Forelimb muscle (tissue), 1 donor: Measurements from ENCODE around the gene UNC93A. TPM values are rescaled to one million over a fixed set of nuclear protein-coding genes. Genes with fewer than 3 reads are reported as not detected.
A peak's percentile ranks its signal among the peaks of the same experiment; 100 is the strongest.
"Not testable (repeated sequence)": the region's sequence is repeated elsewhere in the genome, so short reads cannot be mapped to it uniquely, and the experiment has no call there.

Experiments
- DNase-seq: peaks from one replicate; pipeline ENCODE4 v3.0.0-alpha.2; 2013; ENCODE audit warnings: low read depth
- polyA plus RNA-seq: library from polyadenylated mRNA; unstranded; fragments of 120-200 nt; gene quantifications from one replicate; pipeline ENCODE4 v1.2.1, GENCODE V29; 2013; ENCODE audit not compliant: insufficient read length

The UNC93A gene
- polyA plus RNA-seq, 1 donor, result not detected

DNA sequence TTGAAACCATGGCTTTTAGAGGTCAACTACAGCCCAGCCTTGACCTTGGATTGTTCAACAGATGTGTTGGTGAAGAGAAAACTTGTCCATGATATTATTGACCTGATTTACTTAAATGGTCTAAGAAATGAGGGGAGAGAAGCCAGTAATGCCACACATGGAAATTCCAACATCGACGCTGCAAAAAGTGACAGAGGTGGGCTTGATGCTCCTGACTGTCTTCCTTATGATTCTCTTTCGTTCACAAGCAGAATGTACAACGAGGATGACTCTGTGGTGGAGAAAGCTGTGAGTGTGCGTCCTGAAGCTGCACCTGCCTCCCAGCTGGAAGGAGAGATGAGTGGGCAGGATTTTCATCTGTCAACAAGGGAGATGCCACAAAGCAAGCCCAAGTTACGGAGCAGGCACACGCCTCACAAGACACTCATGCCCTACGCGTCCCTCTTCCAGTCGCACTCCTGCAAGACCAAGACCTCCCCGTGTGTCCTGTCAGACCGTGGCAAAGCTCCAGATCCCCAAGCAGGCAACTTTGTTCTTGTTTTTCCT, 50.0 kb downstream of the UNC93A start:
- DNase-seq, result no peak

DNA sequence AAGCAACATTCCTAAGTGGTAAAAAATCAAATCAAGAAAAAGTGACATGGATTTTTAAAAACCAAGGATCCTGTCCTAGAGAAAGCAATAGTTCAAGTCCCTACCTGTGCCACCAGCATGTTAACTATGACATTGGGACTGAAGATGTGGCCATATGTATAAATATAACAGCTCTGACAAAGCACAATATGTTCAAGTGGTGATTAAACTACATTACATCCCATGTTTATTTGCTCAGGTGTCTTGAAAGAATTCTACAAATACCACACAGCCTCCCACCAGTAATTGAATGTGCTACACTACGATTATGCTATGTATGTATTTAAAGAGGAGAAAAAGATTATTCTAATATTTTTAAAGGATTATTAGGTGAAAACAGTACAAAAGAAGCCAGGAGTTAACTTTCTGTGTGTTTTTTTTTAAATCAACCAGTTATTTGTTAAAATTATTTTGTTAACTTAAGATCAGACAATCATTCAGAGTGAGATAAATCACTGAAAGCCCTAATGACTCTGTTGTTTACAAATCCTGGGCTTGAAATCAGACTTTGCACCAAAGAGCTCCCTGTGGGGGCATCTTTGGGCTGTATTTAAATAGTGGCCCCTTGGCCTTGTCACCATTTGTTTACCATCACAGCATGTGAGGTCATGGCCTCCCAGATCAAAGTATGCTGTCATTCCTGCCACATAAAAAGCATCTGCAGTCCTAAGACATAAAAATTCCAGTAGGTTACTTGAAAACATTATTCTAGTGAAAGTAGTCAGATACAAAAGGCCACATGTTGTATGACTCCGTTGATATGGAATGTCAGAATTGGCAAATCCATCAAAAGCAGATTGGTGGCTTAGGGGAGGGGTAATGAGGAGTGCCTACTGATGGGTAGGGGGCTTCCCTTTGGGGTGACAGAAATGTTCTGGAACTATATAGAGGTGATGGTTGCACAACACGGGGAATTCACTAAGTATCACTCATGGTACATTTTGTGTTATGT, 50.8 kb downstream of the UNC93A start:
- no peak for DNase-seq

DNA sequence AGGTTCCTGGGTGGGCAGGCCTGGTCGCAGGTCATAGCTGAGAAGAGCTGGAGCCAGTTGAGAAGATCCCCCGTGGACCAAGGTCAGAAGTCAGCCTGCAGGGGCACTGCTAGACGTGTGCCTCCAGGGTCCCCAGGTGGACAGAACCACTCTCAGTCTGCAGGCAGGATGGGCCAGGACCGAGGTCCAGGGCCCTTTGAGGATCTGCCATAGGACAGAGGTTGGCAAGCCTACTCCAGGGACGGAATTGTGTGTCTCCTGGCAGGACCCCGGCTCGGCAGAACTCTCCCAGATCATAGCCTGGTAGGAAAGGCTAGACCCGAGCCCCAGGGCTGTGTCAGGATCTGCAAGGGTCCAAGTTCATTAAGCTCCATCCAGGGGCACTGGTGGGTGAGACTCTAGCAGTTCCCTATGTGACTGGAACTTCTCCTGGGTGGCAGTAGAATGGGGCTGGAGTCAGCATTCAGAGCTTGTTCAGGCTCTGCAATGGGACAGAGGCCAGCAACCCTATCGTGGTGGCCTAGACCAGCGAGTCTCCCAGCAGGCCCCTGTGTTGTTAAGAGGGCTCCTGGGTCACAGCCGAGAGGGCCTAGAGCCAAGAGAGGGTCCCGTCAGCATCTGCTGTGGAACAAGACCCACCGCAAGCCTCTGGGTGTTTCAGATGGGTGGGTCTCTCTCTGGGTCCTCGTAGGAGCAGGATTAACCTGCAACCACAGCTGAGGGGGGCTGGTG, 51.9 kb downstream of the UNC93A start:
- no peak for DNase-seq

DNA sequence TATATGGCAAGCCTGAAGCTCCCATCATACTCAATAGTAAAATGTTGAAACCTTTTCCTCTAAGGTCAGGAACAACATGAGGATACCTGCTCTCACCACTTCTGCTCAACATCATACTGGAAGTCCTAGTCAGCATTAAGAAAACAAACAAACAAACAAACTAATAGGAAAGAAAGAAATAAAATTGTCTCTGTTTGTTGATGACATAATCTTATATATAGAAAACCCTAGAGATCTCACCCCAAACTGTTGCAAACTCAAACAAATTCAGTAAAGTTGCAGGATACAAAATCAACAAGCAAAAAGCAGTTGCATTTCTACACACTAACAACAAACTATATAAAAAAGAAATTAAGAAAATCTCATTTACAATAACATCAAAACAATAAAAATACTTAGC, 54.2 kb downstream of the UNC93A start:
- DNase-seq, result no peak

DNA sequence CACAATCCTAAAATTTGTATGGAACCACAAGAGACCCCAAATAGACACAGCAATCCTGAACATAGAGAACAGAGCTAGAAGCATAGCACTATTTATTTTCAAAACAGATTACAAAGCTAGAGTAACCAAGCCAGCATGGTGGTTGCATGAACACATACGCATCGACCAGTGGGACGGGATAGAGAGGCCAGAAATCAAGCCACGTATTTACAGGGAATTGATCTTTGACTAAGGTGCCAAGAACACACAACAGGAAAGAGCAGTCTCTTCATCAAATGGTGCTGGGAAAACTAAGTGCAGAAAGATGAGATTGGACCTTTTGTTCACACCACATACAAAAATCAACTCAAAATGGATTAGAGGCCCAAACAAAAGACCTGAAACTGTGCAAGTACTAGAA, 54.8 kb downstream of the UNC93A start:
- no peak for DNase-seq

DNA sequence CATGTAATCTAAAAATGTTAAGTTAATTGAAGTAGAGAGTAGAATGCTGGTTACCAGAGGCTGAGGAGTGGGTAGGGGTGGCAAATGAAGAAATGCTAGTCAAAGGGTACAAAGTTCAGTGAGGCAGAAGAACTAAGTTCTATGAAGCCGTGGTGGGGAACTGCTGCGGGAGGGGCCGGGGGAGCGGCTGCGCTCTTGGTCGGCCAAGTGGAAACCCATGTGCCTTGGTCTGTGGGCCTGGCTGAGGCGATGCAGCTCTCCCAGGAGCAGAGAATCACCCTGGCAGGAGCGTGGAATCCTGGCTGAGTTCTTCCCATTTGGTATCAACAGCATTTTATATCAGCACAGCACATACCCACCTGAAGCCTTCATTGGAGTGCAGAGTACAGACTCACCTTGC, 56.1 kb downstream of the UNC93A start:
- DNase-seq, result no peak

DNA sequence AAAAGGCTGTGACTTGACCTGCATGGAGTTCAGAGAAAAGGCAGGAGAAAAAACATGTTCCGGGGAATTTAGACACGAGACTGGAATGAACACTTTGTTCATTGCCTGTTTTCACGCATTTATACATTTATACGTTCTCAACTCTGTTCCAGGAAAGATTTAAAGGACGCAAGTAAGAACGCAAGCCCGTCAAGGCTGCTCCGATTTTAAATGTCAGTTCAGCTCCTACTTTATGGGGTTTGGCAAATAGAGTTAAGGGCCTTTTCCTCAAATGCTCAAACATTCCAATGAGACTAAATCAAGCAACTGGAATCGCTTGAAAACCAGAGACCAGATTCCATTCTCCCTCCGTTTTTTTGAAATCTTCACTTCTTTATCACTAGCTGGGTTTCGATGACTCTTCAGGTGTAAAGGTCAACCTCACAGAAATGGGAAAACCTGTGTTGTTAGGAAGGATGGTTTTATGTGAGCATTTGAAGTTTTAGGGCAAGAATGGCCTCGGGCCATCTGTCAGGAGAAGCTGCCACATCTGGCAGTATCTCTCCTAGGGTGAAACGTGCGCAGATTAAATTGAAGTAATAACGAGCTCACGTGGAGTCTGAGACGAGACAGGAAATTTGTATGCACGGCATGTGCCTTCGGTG, 58.6 kb downstream of the UNC93A start:
- DNase-seq, result no peak

DNA sequence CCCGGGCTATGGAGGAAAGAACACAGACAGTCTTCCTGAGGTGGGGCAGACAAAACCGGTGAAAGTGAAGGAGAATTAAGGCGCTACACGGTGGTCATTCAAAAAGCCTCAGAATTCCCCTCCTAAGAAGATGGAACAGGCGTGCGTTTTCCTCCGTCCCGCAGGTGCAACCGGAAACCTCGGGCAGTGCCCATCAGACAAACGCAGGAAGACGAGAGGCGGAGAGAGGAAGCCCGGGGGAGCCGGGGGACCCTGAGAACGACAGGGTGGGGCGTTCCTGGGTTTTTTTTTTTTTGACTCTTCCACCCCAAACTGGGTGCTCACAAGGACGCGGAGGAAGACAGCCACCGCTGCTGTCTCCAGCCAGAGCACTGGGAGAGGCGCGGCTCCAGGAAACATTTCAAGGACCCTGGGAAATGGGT, 59.2 kb downstream of the UNC93A start:
- no peak for DNase-seq

DNA sequence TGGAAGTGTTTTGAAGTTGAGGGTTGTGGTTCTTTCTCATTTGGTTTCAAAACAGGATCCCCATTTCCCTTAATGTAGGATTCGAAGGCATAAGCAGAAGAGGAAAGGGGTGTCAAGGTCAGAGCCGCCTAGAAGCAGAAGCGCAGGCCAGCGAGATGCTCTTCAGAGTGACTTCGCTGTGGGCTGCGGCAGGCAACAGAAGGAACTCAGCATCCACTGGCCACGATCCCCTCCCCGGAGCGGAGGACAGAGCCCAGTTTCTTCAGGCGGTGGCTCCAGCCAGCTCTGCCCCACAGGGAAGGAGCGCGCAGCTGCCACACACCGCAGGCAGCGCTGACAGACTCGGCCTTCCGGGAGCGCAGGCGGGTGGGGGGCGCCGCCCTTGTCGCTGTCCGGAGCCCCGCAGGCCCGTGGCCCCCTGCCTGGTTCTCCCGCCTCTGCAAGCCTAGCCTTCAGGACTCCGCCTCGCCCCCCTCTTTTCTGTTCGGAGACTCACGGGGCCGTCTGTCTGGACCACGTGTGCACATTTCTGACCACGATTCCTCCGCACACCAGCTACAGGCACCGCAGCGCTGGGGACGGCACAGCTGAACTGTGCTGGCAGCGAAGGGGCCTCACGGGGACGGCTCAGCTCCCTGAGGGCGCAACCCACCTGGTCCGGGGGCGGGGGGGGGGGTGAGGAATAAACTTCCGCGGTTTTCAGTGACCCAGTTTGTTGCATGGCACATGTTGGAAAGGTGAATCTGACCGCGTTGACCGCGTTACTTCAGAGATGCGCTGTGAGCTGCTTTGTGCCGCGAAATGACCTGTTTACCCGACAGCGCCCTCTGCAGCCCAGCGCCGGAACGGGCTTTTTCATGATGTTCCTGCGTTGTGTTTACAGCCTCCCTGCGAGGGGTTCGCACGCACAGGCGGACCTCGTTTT, 59.9 kb downstream of the UNC93A start:
- peak; percentile 16 for DNase-seq

DNA sequence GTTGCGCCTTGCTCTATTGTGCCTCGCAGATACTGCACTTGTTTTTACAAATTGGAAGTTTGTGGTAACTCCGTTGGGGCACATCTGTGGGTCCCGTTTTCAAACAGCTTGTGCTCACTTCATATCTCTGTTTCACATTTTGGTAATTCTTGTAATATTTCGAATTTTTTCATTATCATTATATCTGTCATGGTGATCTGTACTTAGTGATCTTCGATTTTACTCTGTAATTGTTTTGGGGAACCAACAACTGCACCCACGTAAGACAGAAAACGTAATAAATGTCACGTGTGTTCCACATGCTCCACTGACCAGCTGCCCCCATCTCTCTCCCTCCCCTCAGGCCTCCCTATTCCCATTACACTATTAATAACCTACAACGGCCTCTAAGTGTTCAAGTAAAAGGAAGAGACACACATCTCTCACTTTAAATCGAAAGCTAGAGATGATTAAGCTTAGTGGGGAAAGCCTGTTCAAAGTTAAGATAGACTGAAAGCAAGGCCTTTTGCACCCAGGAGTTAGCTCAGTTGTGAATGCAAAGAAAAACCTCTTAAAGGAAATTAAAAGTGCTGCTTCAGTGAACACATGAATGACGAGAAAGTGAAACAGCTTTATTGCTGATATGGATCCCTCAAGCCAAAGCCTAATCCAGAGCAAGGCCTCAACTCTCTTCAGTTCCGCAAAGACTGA, 60.7 kb downstream of the UNC93A start:
- no peak for DNase-seq

DNA sequence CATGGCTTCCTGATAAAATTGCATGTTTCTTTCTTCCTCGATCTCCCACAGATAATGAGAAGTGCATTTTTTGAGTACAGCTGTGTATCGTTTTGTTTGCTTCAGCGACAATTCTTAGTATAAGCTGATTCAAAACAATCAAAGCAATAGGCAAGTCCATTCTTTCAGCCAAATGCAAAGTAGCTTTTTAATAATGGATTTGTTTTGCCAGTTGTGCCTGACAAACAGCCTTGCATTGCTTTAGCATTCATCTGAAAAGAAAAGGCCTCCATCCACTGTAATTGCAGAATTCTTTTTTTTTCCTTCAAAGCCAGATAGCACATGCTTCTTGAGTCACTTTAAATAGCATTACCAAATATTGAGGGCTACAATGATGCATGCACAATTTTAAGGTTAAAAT, 65.8 kb downstream of the UNC93A start:
- DNase-seq, result no peak

DNA sequence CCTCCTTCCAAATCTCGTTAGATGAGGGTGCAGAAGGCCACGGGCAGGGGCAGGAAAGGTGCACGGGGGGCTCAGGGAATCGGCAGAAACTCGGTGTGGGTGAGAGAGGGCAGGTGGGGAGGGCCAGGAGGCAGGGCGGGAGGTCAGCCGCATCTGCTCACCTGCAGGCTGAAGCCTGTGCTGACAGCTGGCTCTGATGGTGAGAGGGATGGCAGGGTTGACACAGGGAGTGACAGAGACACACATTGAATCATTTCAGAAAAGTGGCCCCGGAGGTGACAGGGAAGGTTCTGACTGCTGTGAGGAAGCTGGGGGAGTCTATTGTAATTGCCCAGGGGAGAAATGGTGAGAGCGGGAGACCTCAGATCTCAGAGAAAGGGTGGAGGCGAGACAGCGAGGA, 67.3 kb downstream of the UNC93A start:
- not testable (repeated sequence) for DNase-seq

DNA sequence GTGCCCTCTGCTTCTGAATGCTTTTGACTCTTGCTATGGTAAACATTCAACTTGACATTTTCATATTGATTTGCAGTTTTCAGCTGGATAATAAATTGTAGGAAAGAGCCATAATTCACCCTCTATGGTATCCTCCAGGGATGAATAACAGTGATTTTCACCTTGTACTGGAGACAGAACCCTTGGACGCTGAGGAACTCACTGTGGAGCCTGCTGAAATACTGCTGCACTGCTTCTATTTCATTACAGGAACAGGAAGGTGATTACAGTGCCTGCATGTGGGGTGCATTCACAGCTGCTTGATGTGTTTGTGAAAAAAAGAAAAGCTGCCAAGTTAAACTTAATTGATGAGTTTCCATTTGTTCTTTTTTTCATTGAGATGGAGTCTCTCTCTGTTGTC, 70.1 kb downstream of the UNC93A start:
- DNase-seq, result not testable (repeated sequence)

Other genes starting within 250 kb of the UNC93A start
- gene CCR6, start 168.2 kb upstream of the UNC93A start, polyA plus RNA-seq, result not detected
- not detected for gene GPR31, start 133.3 kb upstream of the UNC93A start, polyA plus RNA-seq
- 0.11 TPM for gene TTLL2, start 33.8 kb downstream of the UNC93A start, polyA plus RNA-seq